Right renal cortex interstitium (tissue), 3 donors: Measurements from ENCODE around the gene TMEM126B. TPM values are rescaled to one million over a fixed set of nuclear protein-coding genes. Genes with fewer than 3 reads are reported as not detected.
"Not testable (repeated sequence)": the region's sequence is repeated elsewhere in the genome, so short reads cannot be mapped to it uniquely, and the experiment has no call there.

Experiments
- DNase-seq, 3 donors: peaks; one replicate each; pipeline ENCODE4 v3.0.0-alpha.2; 2013; ENCODE audit warnings: low read depth in 3 of 3, low spot score in 2 of 3
- polyA plus RNA-seq, 3 donors: library from polyadenylated mRNA; unstranded; fragments of 120-200 nt; gene quantifications; one replicate each; pipeline ENCODE4 v1.2.1, GENCODE V29; 2013; ENCODE audit not compliant: insufficient read length in 3 of 3

Gene TMEM126B
- polyA plus RNA-seq, 3 donors = 70.4 to 75.5 (median 72.2) TPM

- no peak for DNase-seq
Measured at GRCh38 chr11:85647078-85647477, 18.7 kb downstream of the TMEM126B start.

- DNase-seq = peak in 2 of 3 donors; percentile 70 to 79
Measured at GRCh38 chr11:85647604-85648299, 19.4 kb downstream of the TMEM126B start, which contains the start of gene TMEM126A. Gene TMEM126A (plus strand): TSS chr11:85647967. CDS start chr11:85650256, 2,289 bp downstream.

- no peak for DNase-seq
Measured at GRCh38 chr11:85651118-85651517, 22.7 kb downstream of the TMEM126B start.

GRCh38 chr11:85652786-85653447 lies 24.5 kb downstream of the TMEM126B start:
- no peak for DNase-seq

GRCh38 chr11:85654343-85654742 lies 25.9 kb downstream of the TMEM126B start:
- not testable (repeated sequence) for DNase-seq

- DNase-seq = no peak
Measured at GRCh38 chr11:85656777-85657176, 28.4 kb downstream of the TMEM126B start.

- DNase-seq = no peak
Measured at GRCh38 chr11:85658180-85658579, 29.8 kb downstream of the TMEM126B start.

- DNase-seq = no peak
Measured at GRCh38 chr11:85661972-85662664, 33.7 kb downstream of the TMEM126B start.

GRCh38 chr11:85663080-85663752 lies 34.8 kb downstream of the TMEM126B start:
- DNase-seq = no peak

- DNase-seq = peak in 1 of 3 donors; percentile 66
Measured at GRCh38 chr11:85663753-85664614, 35.6 kb downstream of the TMEM126B start.

- peak; percentile 89 to 95 (median 92) for DNase-seq
Measured at GRCh38 chr11:85664615-85665481, 36.5 kb downstream of the TMEM126B start, which contains the start of gene CREBZF. Gene CREBZF (minus strand): TSS chr11:85665129. CDS start chr11:85664875, 254 bp downstream.

GRCh38 chr11:85665733-85666132 lies 37.3 kb downstream of the TMEM126B start:
- no peak for DNase-seq

- DNase-seq = no peak
Measured at GRCh38 chr11:85666687-85667086, 38.3 kb downstream of the TMEM126B start.

GRCh38 chr11:85668157-85668556 lies 39.8 kb downstream of the TMEM126B start:
- DNase-seq = no peak

GRCh38 chr11:85670949-85671663 lies 42.7 kb downstream of the TMEM126B start:
- not testable (repeated sequence) for DNase-seq

GRCh38 chr11:85672105-85672902 lies 43.9 kb downstream of the TMEM126B start:
- no peak for DNase-seq

GRCh38 chr11:85673393-85673792 lies 45.0 kb downstream of the TMEM126B start:
- no peak for DNase-seq
